NCI-H187 (cell line): ENCODE results near the gene KCTD13.
"Not testable (repeated sequence)": the region's sequence is repeated elsewhere in the genome, so short reads cannot be mapped to it uniquely, and the experiment has no call there.

Experiments used
- DNase-seq, 2 experiments: peaks; one replicate each; lab custom pipeline; 2025; lab: John Stamatoyannopoulos, UW

KCTD13 gene

GRCh38 chr16:29878172-29878571, 47.9 kb downstream of the KCTD13 start:
- no peak for DNase-seq

- DNase-seq: peak; percentile 84 to 85
These were observed 48.6 kb downstream of the KCTD13 start for GRCh38 chr16:29877266-29877961.

GRCh38 chr16:29876594-29877249, 49.3 kb downstream of the KCTD13 start:
- DNase-seq: no peak

GRCh38 chr16:29876217-29876593, 49.8 kb downstream of the KCTD13 start:
- DNase-seq: no peak

GRCh38 chr16:29875206-29875605, 50.8 kb downstream of the KCTD13 start:
- DNase-seq: no peak

GRCh38 chr16:29873319-29873718, 52.7 kb downstream of the KCTD13 start:
- DNase-seq: no peak

GRCh38 chr16:29871822-29872546, 54.0 kb downstream of the KCTD13 start:
- DNase-seq: no peak

GRCh38 chr16:29869067-29869466, 57.0 kb downstream of the KCTD13 start:
- DNase-seq: not testable (repeated sequence)

- no peak for DNase-seq
These were observed 57.5 kb downstream of the KCTD13 start for GRCh38 chr16:29868396-29869009.

- DNase-seq: no peak
These were observed 61.8 kb downstream of the KCTD13 start for GRCh38 chr16:29864205-29864604.

- no peak for DNase-seq
These were observed 62.4 kb downstream of the KCTD13 start for GRCh38 chr16:29863669-29863984.

GRCh38 chr16:29862884-29863668, 63.0 kb downstream of the KCTD13 start, which contains the start of gene CDIPT:
Gene CDIPT, minus strand, starts transcription at chr16:29863226. Its CDS starts 369 bp downstream, at chr16:29862857.
- peak; percentile 87 to 93 for DNase-seq

GRCh38 chr16:29862383-29862883, 63.6 kb downstream of the KCTD13 start:
- DNase-seq: no peak

- DNase-seq: no peak
These were observed 65.8 kb downstream of the KCTD13 start for GRCh38 chr16:29860218-29860617.

- DNase-seq: no peak
These were observed 67.1 kb downstream of the KCTD13 start for GRCh38 chr16:29858974-29859373.

- no peak for DNase-seq
These were observed 67.7 kb downstream of the KCTD13 start for GRCh38 chr16:29858149-29858849.

- no peak for DNase-seq
These were observed 68.8 kb downstream of the KCTD13 start for GRCh38 chr16:29857133-29857760.
